ENCODE measurements around the gene CNTN4. TPM values are rescaled to one million over a fixed set of nuclear protein-coding genes. Genes with fewer than 3 reads are reported as not detected.
A peak's percentile ranks its signal among the peaks of the same experiment; 100 is the strongest.
"Not testable (repeated sequence)": the region's sequence is repeated elsewhere in the genome, so short reads cannot be mapped to it uniquely, and the experiment has no call there.

CNTN4 gene
- total RNA-seq, 1 experiment from 2014 or later = not detected

GRCh38 chr3:2792432-2792831, 693.8 kb downstream of the CNTN4 start:
- no peak for DNase-seq
- H3K4me3 ChIP-seq = no peak overlapping the region
- no peaks in the 10 kb centered on the region for H3K9me3 ChIP-seq
- no peaks in the 10 kb centered on the region for H3K27me3 ChIP-seq
- no peaks in the 10 kb centered on the region for H3K36me3 ChIP-seq

GRCh38 chr3:2793987-2794386, 695.3 kb downstream of the CNTN4 start:
- Histone ChIP-seq H3K9me3 (no peaks in the 10 kb centered on the region), H3K36me3 (no peaks in the 10 kb centered on the region), H3K4me3 (no peak overlapping the region), H3K27me3 (no peaks in the 10 kb centered on the region)
- DNase-seq = no peak

- Histone ChIP-seq H3K4me3 (no peak overlapping the region), H3K27me3 (no peaks in the 10 kb centered on the region), H3K36me3 (no peaks in the 10 kb centered on the region), H3K9me3 (no peaks in the 10 kb centered on the region)
- DNase-seq = no peak
Measured at GRCh38 chr3:2802429-2802828, 703.8 kb downstream of the CNTN4 start.

GRCh38 chr3:2807514-2807913, 708.8 kb downstream of the CNTN4 start:
- no peaks in the 10 kb centered on the region for H3K27me3 ChIP-seq
- no peak overlapping the region for H3K4me3 ChIP-seq
- H3K9me3 ChIP-seq = no peaks in the 10 kb centered on the region
- no peaks in the 10 kb centered on the region for H3K36me3 ChIP-seq
- no peak for DNase-seq

GRCh38 chr3:2810723-2811122, 712.1 kb downstream of the CNTN4 start:
- H3K4me3 ChIP-seq = no peak overlapping the region
- H3K36me3 ChIP-seq = no peaks in the 10 kb centered on the region
- H3K27me3 ChIP-seq = no peaks in the 10 kb centered on the region
- no peaks in the 10 kb centered on the region for H3K9me3 ChIP-seq
- DNase-seq = no peak

GRCh38 chr3:2819571-2819970, 720.9 kb downstream of the CNTN4 start:
- no peaks in the 10 kb centered on the region for H3K9me3 ChIP-seq
- no peak overlapping the region for H3K4me3 ChIP-seq
- H3K36me3 ChIP-seq = no peaks in the 10 kb centered on the region
- no peak for DNase-seq
- no peaks in the 10 kb centered on the region for H3K27me3 ChIP-seq

GRCh38 chr3:2820982-2821381, 722.3 kb downstream of the CNTN4 start:
- peak; percentile 8 for DNase-seq
- H3K36me3 ChIP-seq, H3K27me3 ChIP-seq, H3K9me3 ChIP-seq, H3K4me3 ChIP-seq: not testable (repeated sequence)

GRCh38 chr3:2822611-2823010, 723.9 kb downstream of the CNTN4 start:
- Histone ChIP-seq H3K36me3 (no peaks in the 10 kb centered on the region), H3K4me3 (no peak overlapping the region), H3K27me3 (no peaks in the 10 kb centered on the region), H3K9me3 (no peaks in the 10 kb centered on the region)
- DNase-seq = no peak

- H3K4me3 ChIP-seq = no peak overlapping the region
- no peaks in the 10 kb centered on the region for H3K9me3 ChIP-seq
- H3K27me3 ChIP-seq = no peaks in the 10 kb centered on the region
- peak; percentile 7 for DNase-seq
- no peaks in the 10 kb centered on the region for H3K36me3 ChIP-seq
Measured at GRCh38 chr3:2823031-2823430, 724.4 kb downstream of the CNTN4 start.

- Histone ChIP-seq H3K9me3 (no peaks in the 10 kb centered on the region), H3K27me3 (no peaks in the 10 kb centered on the region), H3K36me3 (no peaks in the 10 kb centered on the region), H3K4me3 (no peak overlapping the region)
- DNase-seq = no peak
Measured at GRCh38 chr3:2823437-2824211, 725.0 kb downstream of the CNTN4 start.

- Histone ChIP-seq H3K27me3 (no peaks in the 10 kb centered on the region), H3K4me3 (no peak overlapping the region), H3K36me3 (no peaks in the 10 kb centered on the region), H3K9me3 (no peaks in the 10 kb centered on the region)
- no peak for DNase-seq
Measured at GRCh38 chr3:2826036-2826435, 727.4 kb downstream of the CNTN4 start.

- Histone ChIP-seq H3K9me3 (no peaks in the 10 kb centered on the region), H3K27me3 (no peaks in the 10 kb centered on the region), H3K36me3 (no peaks in the 10 kb centered on the region), H3K4me3 (no peak overlapping the region)
- DNase-seq = no peak
Measured at GRCh38 chr3:2826453-2826852, 727.8 kb downstream of the CNTN4 start.

GRCh38 chr3:2837239-2837638, 738.6 kb downstream of the CNTN4 start:
- no peaks in the 10 kb centered on the region for H3K27me3 ChIP-seq
- H3K36me3 ChIP-seq = no peaks in the 10 kb centered on the region
- no peaks in the 10 kb centered on the region for H3K9me3 ChIP-seq
- H3K4me3 ChIP-seq = no peak overlapping the region
- no peak for DNase-seq

GRCh38 chr3:2837910-2838309, 739.2 kb downstream of the CNTN4 start:
- Histone ChIP-seq H3K9me3 (no peaks in the 10 kb centered on the region), H3K4me3 (no peak overlapping the region), H3K36me3 (no peaks in the 10 kb centered on the region), H3K27me3 (no peaks in the 10 kb centered on the region)
- no peak for DNase-seq

- Histone ChIP-seq H3K36me3 (no peaks in the 10 kb centered on the region), H3K27me3 (no peaks in the 10 kb centered on the region), H3K4me3 (no peak overlapping the region), H3K9me3 (no peaks in the 10 kb centered on the region)
- DNase-seq = no peak
Measured at GRCh38 chr3:2838546-2839157, 740.0 kb downstream of the CNTN4 start.

- no peak overlapping the region for H3K4me3 ChIP-seq
- DNase-seq = peak; percentile 44
- no peaks in the 10 kb centered on the region for H3K27me3 ChIP-seq
Measured at GRCh38 chr3:2839876-2840275, 741.2 kb downstream of the CNTN4 start.

GRCh38 chr3:2847062-2847841, 748.6 kb downstream of the CNTN4 start:
- DNase-seq = no peak
- H3K9me3 ChIP-seq = no peaks in the 10 kb centered on the region
- H3K36me3 ChIP-seq = no peaks in the 10 kb centered on the region
- H3K4me3 ChIP-seq = no peak overlapping the region
- H3K27me3 ChIP-seq = no peaks in the 10 kb centered on the region

More at GRCh38 chr3:2839876-2840275, 741.2 kb downstream of the CNTN4 start:
- Histone ChIP-seq H3K36me3 (no peaks in the 10 kb centered on the region), H3K9me3 (no peaks in the 10 kb centered on the region)

Data from MG63 (cell line).